Immature natural killer cell (primary cell): ENCODE data around the gene PFKFB3. TPM values are rescaled to one million over a fixed set of nuclear protein-coding genes. Genes with fewer than 3 reads are reported as not detected.
"Not testable (repeated sequence)": the region's sequence is repeated elsewhere in the genome, so short reads cannot be mapped to it uniquely, and the experiment has no call there.

Experiments
- DNase-seq, 3 donors: peaks; one replicate each; pipeline ENCODE4 v3.0.0; 2022; ENCODE audit warnings: mixed read lengths in 1 of 3
- H3K27ac Mint-ChIP-seq, 6 donors: one replicate each; pipeline ENCODE4 v1.8.0; 2020; ENCODE audit warnings: mixed read lengths in 6 of 6, mild to moderate bottlenecking in 5 of 6, inconsistent platforms in 4 of 6, moderate library complexity in 3 of 6
- H3K27me3 Mint-ChIP-seq, 3 donors: one replicate each; pipeline ENCODE4 v1.8.0; 2020 to 2021; ENCODE audit warnings: low read depth in 3 of 3, mild to moderate bottlenecking in 3 of 3, mixed read lengths in 3 of 3, moderate library complexity in 3 of 3, inconsistent platforms in 1 of 3
- H3K36me3 Mint-ChIP-seq, 3 donors: one replicate each; pipeline ENCODE4 v1.8.0; 2020; ENCODE audit warnings: mixed read lengths in 3 of 3, inconsistent platforms in 2 of 3, mild to moderate bottlenecking in 2 of 3
- H3K4me1 Mint-ChIP-seq, 2 donors: one replicate each; pipeline ENCODE4 v1.8.0; 2020; ENCODE audit warnings: inconsistent platforms in 2 of 2, mild to moderate bottlenecking in 2 of 2, mixed read lengths in 2 of 2, moderate library complexity in 1 of 2
- H3K4me3 Mint-ChIP-seq, 5 donors: one replicate each; pipeline ENCODE4 v1.8.0; 2020; ENCODE audit warnings: mild to moderate bottlenecking in 5 of 5, mixed read lengths in 5 of 5, inconsistent platforms in 3 of 5, moderate library complexity in 3 of 5
- H3K9me3 Mint-ChIP-seq, 6 donors: one replicate each; pipeline ENCODE4 v1.8.0; 2020; ENCODE audit warnings: mild to moderate bottlenecking in 6 of 6, mixed read lengths in 6 of 6, inconsistent platforms in 4 of 6, moderate library complexity in 3 of 6
- polyA plus RNA-seq, 3 donors: library from polyadenylated mRNA; unstranded; fragments of 300-500 nt; fragmentation: Illumina TruSeq; gene quantifications; one replicate each; pipeline ENCODE4 v1.2.3, GENCODE V29; 2021

PFKFB3 gene
- polyA plus RNA-seq, 3 donors from 2014 or later = 3.2 to 8.0 (median 3.9) TPM

DNA sequence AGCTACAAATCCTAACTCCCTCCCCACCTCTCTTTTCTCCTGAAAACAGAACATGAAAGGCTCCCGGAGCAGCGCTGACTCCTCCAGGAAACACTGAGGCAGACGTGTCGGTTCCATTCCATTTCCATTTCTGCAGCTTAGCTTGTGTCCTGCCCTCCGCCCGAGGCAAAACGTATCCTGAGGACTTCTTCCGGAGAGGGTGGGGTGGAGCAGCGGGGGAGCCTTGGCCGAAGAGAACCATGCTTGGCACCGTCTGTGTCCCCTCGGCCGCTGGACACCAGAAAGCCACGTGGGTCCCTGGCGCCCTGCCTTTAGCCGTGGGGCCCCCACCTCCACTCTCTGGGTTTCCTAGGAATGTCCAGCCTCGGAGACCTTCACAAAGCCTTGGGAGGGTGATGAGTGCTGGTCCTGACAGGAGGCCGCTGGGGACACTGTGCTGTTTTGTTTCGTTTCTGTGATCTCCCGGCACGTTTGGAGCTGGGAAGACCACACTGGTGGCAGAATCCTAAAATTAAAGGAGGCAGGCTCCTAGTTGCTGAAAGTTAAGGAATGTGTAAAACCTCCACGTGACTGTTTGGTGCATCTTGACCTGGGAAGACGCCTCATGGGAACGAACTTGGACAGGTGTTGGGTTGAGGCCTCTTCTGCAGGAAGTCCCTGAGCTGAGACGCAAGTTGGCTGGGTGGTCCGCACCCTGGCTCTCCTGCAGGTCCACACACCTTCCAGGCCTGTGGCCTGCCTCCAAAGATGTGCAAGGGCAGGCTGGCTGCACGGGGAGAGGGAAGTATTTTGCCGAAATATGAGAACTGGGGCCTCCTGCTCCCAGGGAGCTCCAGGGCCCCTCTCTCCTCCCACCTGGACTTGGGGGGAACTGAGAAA is 30.4 kb downstream of the PFKFB3 start:
- Mint-ChIP-seq H3K4me1 (peaks cover 0 to 2% of the 10 kb centered on the region in 2 donors), H3K27ac (no peak overlapping the region), H3K4me3 (no peak overlapping the region), H3K27me3 (no peaks in the 10 kb centered on the region), H3K36me3 (peaks cover 7 to 20% (median 13%) of the 10 kb centered on the region in 3 donors), H3K9me3 (no peaks in the 10 kb centered on the region)
- no peak for DNase-seq

DNA sequence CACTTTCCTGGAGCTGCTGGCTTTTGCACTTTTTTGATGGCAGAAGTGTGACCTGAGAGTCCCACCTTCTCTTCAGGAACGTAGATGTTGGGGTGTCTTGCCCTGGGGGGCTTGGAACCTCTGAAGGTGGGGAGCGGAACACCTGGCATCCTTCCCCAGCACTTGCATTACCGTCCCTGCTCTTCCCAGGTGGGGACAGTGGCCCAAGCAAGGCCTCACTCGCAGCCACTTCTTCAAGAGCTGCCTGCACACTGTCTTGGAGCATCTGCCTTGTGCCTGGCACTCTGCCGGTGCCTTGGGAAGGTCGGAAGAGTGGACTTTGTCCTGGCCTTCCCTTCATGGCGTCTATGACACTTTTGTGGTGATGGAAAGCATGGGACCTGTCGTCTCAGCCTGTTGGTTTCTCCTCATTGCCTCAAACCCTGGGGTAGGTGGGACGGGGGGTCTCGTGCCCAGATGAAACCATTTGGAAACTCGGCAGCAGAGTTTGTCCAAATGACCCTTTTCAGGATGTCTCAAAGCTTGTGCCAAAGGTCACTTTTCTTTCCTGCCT is 31.1 kb downstream of the PFKFB3 start:
- H3K27ac Mint-ChIP-seq = no peak overlapping the region
- no peaks in the 10 kb centered on the region for H3K27me3 Mint-ChIP-seq
- peaks cover 3 to 4% of the 10 kb centered on the region in 2 donors for H3K4me1 Mint-ChIP-seq
- no peaks in the 10 kb centered on the region for H3K9me3 Mint-ChIP-seq
- no peak overlapping the region for H3K4me3 Mint-ChIP-seq
- H3K36me3 Mint-ChIP-seq = peaks cover 7 to 23% (median 13%) of the 10 kb centered on the region in 3 donors
- DNase-seq = no peak

DNA sequence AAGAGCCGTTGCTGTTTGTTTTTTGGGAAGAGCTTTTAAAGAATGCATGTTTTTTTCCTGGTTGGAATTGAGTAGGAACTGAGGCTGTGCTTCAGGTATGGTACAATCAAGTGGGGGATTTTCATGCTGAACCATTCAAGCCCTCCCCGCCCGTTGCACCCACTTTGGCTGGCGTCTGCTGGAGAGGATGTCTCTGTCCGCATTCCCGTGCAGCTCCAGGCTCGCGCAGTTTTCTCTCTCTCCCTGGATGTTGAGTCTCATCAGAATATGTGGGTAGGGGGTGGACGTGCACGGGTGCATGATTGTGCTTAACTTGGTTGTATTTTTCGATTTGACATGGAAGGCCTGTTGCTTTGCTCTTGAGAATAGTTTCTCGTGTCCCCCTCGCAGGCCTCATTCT is 31.6 kb downstream of the PFKFB3 start:
- Mint-ChIP-seq H3K27ac (no peak overlapping the region), H3K27me3 (no peaks in the 10 kb centered on the region), H3K4me1 (peaks cover 9 to 10% of the 10 kb centered on the region in 2 donors), H3K4me3 (no peak overlapping the region), H3K36me3 (peaks cover 7 to 24% (median 13%) of the 10 kb centered on the region in 3 donors), H3K9me3 (no peaks in the 10 kb centered on the region)
- DNase-seq = no peak

DNA sequence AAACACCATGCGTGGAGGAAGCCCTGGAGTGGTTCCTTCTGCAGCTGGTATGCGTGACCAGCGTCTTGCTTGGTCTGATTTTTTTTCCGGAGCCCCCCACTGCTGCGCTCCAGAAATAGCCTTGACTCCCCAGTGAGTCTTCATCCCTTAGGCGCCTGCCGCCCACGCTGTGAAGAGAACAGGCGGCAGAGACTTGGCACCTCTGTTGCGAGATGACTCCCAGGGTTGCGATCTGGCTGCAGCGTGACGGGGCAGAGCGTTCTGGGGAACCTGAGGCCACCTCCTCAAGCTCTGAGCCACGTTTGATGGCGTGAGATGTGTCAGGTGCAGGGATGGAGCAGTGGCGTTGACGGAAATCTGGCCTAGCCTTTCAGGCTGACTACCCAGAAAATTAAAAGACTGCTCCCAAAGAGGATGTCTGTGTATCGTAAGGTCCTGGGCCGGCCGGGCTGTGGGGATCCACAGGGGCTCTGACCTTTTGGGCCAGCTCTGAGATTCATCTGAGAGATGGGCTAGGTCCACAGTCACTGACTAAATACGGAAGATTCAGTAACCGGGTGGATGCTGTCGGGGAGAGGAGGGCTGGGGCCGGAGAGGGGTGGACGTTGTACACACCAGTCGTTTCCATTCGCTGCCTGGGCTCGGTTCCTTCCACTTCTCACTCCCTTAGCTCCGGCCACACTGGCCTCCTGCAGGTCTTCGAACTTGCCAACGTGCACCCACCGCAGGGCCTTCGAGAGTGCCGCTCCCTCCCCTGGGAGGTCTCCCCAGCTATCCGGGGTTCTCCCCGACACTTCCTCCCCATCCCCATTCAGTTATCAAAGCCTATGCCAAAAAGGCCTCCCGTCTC is 33.8 kb downstream of the PFKFB3 start:
- Mint-ChIP-seq H3K4me1 (peaks cover 11 to 12% of the 10 kb centered on the region in 2 donors), H3K4me3 (no peak overlapping the region), H3K9me3 (no peaks in the 10 kb centered on the region), H3K27ac (no peak overlapping the region), H3K36me3 (peaks cover 7 to 18% (median 8%) of the 10 kb centered on the region in 3 donors), H3K27me3 (no peaks in the 10 kb centered on the region)
- DNase-seq = no peak

DNA sequence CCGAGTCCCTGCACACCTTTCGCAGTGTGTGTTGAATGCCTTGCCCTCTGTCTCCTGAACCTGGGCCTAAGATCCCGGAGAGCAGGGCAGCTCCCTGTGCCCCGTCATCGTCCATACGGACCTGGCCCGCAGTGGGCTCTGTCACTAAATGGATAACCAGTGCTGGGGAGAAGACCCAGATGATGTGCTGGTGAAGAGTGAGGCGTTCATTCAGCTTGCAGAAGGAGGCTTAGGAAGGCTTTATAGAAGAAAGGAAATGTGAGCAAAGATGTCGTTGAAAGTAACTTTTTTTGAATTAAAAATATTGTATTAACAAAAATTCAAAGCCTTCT is 34.4 kb downstream of the PFKFB3 start:
- Mint-ChIP-seq H3K27me3 (no peaks in the 10 kb centered on the region), H3K27ac (peak overlapping the region in 1 of 6 donors; percentile 19), H3K36me3 (peaks cover 7 to 18% (median 9%) of the 10 kb centered on the region in 3 donors), H3K4me3 (no peak overlapping the region), H3K9me3 (no peaks in the 10 kb centered on the region), H3K4me1 (peaks cover 11 to 12% of the 10 kb centered on the region in 2 donors)
- DNase-seq = no peak

DNA sequence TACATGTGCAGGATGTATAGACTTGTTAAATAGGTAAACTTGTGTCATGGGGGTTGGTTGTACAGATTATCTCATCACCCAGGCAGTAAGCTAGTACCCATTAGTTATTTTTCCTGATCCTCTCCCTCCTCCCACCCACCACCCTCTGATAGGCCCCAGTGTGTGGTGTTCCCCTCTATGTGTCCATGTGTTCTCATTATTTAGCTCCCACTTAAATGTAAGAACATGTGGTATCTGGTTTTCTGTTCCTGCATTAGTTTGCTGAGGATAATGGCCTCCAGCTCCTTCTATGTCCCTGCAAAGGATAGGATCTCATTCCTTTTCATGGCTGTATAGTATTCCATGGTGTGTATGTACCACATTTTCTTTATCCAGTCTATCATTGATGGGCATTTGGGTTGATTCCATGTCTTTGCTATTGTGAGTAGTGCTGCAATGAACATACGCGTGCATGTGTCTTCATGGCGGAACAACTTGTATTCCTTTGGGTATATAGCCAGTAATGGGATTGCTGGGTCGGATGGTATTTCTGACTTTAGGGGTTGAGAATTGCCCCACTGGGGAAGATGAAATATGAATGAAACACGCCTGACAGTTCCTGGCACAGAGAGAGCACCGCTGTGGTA is 36.0 kb downstream of the PFKFB3 start:
- not testable (repeated sequence) for H3K4me3 Mint-ChIP-seq, H3K9me3 Mint-ChIP-seq, DNase-seq, H3K27me3 Mint-ChIP-seq
- Mint-ChIP-seq H3K27ac (peak overlapping the region in 2 of 6 donors; percentile 1 to 26), H3K4me1 (peaks cover 11 to 12% of the 10 kb centered on the region in 2 donors), H3K36me3 (peaks cover 7 to 18% (median 11%) of the 10 kb centered on the region in 3 donors)

DNA sequence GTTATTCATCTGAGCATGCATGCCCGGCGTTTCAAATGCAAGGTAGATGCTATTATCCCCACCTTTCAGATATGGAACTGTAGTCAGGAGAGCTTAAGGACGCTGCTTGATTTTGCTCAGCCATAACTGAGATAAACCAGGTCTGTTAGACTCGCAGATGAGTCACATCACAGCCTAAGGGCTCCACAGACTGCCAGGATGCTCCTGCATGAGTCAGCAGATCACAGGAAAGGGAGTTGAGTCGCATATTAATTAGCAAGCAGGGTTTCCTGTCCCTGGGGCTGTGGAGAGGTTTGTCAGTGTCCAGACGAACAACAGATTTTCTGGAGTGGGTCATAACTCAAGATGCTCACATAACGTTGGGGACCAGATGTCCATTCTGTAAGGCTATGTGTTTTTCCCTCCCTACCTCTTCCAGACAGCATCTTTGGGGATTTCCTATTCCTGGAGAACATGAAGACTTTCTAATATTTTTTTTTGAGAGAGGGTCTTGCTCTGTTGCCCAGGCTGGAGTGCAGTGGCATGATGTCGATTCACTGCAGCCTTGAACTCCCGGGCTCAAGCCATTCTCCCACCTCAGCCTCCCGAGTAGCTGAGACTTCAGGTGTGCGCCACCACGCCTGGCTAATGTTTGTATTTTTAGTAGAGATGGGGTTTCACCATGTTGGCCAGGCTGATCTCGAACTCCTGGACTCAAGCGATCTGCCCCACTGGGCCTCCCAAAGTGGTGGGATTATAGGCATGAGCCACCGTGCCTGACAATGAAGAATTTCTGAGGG is 36.7 kb downstream of the PFKFB3 start:
- Mint-ChIP-seq H3K27ac (peak overlapping the region in 2 of 6 donors; percentile 16 to 49), H3K9me3 (no peaks in the 10 kb centered on the region), H3K27me3 (no peaks in the 10 kb centered on the region), H3K4me3 (no peak overlapping the region), H3K36me3 (peaks cover 3 to 14% (median 7%) of the 10 kb centered on the region in 3 donors), H3K4me1 (peaks cover 11 to 12% of the 10 kb centered on the region in 2 donors)
- peak; percentile 3 to 26 (median 17) for DNase-seq

DNA sequence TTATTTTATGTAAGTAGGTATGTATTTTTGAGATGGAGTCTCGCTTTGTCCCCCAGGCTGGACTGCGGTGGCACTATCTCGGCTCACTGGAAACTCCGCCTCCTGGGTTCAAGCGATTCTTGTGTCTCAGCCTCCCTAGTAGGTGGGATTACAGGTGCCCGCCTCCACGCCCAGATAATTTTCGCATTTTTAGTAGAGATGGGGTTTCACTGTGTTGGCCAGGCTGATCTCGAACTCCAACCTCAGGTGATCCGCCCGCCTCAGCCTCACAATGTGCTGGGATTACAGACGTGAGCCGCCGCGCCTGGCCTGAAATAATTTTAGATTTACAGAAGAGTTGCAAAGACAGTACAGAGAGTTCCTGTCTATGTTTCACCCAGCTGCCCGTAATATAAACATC is 37.5 kb downstream of the PFKFB3 start:
- peak overlapping the region in 1 of 6 donors; percentile 32 for H3K27ac Mint-ChIP-seq
- no peaks in the 10 kb centered on the region for H3K27me3 Mint-ChIP-seq
- no peak overlapping the region for H3K4me3 Mint-ChIP-seq
- no peak for DNase-seq
- peaks cover 0 to 10% (median 4%) of the 10 kb centered on the region in 3 donors for H3K36me3 Mint-ChIP-seq
- peaks cover 11 to 12% of the 10 kb centered on the region in 2 donors for H3K4me1 Mint-ChIP-seq
- no peaks in the 10 kb centered on the region for H3K9me3 Mint-ChIP-seq

DNA sequence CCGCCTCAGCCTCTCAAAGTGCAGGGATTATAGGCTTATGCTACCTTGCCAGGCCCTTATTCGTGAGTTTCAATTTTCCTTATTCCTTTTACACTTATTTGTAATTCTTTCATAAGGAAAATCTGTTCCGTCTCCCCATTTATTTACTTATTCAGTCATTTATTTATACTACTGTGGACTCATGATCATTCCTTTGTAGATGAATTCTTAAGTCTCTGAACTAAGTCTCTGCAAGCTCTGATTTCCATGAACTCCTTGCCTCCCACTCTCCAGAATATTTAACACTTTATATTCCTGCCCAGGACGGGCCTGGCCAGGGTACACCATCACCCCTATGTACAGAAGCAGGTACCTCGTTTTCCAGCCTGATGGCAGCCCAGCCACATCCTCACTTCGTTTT is 39.4 kb downstream of the PFKFB3 start:
- H3K4me3 Mint-ChIP-seq = no peak overlapping the region
- peaks cover 0 to 4% (median 4%) of the 10 kb centered on the region in 3 donors for H3K36me3 Mint-ChIP-seq
- no peaks in the 10 kb centered on the region for H3K27me3 Mint-ChIP-seq
- no peaks in the 10 kb centered on the region for H3K9me3 Mint-ChIP-seq
- no peak for DNase-seq
- peaks cover 11 to 12% of the 10 kb centered on the region in 2 donors for H3K4me1 Mint-ChIP-seq
- H3K27ac Mint-ChIP-seq = peak overlapping the region in 2 of 6 donors; percentile 6 to 74

DNA sequence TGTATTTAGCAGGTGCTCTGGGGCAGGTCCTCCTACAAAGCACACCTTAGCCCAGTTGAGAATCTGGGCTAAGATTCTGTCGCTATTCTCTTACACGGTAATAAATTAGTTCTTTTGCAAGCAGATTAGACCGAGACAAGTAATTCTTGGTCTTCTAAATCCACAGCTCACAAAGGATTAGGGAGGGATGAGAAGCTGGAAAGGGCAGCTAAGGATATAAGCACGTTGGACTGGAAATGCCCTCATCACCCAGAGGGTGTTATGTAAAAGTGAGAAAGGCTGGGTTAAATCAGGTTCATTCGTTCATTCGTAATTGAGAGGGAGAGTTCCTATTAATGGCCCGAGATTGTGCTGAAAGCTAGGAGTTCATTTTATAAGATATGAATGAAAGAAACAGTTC is 41.8 kb downstream of the PFKFB3 start:
- H3K4me3 Mint-ChIP-seq = no peak overlapping the region
- H3K27ac Mint-ChIP-seq = no peak overlapping the region
- no peaks in the 10 kb centered on the region for H3K9me3 Mint-ChIP-seq
- peaks cover 0 to 7% (median 0%) of the 10 kb centered on the region in 3 donors for H3K36me3 Mint-ChIP-seq
- DNase-seq = no peak
- peaks cover under 1% of the 10 kb centered on the region in 2 donors for H3K4me1 Mint-ChIP-seq
- peaks cover 0 to 2% (median 0%) of the 10 kb centered on the region in 3 donors for H3K27me3 Mint-ChIP-seq

DNA sequence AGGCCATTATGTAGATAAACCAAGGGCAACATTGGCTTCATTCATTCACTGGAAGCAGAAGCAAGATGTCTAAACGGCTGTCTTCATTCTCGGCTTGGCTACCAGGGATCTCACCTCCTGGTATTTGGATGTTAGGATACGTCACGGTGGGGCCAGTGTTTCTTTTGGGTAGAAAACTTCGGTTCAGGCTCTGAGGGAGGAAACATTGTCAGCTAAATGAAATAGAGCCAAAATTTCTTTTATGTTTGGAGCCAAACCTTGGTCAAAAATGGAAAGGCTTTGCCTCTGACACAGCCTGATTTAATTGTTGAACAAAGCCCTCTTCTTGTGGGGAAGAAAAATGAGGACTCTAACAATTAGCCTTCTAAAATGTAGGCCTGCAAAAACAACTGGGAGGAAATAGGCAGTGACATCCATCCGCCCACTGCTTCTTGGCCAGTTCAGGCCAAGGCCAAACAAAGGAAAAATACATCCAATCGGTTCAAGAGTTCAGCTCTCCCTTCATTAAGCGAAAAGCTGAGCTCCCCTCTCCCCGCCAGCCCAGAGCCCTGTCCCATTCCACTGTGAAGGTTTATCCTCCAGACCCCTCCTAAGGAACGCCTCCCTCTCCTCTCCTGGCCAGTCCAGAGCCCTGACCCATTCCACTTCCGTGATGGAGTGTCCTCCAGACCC is 44.4 kb downstream of the PFKFB3 start:
- DNase-seq = no peak
- peak overlapping the region in 1 of 6 donors; percentile 68 for H3K27ac Mint-ChIP-seq
- H3K27me3 Mint-ChIP-seq = peaks cover 0 to 6% (median 2%) of the 10 kb centered on the region in 3 donors
- no peaks in the 10 kb centered on the region for H3K9me3 Mint-ChIP-seq
- H3K36me3 Mint-ChIP-seq = peaks cover 0 to 5% (median 0%) of the 10 kb centered on the region in 3 donors
- no peak overlapping the region for H3K4me3 Mint-ChIP-seq
- no peaks in the 10 kb centered on the region for H3K4me1 Mint-ChIP-seq

DNA sequence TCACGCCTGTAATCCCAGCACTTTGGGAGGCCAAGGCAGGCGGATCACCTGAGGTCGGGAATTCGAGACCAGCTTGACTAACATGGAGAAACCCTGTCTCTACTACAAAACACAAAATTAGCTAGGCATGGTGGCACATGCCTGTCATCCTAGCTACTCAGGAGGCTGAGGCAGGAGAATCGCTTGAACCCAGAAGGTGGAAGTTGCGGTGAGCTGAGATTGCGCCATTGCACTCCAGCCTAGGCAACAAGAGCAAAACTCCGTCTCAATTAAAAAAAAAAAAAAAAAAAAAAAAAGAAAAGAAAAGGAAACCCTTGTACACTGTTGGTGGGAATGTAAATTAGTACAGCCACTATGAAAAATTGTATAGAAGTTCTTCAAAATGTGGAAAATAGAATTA is 46.2 kb downstream of the PFKFB3 start:
- DNase-seq, H3K27me3 Mint-ChIP-seq, H3K9me3 Mint-ChIP-seq, H3K4me1 Mint-ChIP-seq, H3K27ac Mint-ChIP-seq, H3K36me3 Mint-ChIP-seq, H3K4me3 Mint-ChIP-seq: not testable (repeated sequence)
